Fibroblast of skin of scalp (primary cell): ENCODE measurements around the gene BRF1. TPM values are rescaled to one million over a fixed set of nuclear protein-coding genes. Genes with fewer than 3 reads are reported as not detected.
"Not testable (repeated sequence)": the region's sequence is repeated elsewhere in the genome, so short reads cannot be mapped to it uniquely, and the experiment has no call there.

Source experiments
- DNase-seq: peaks from one replicate; pipeline ENCODE4 v3.0.0-alpha.2; 2013
- polyA plus RNA-seq, 2 experiments: library from polyadenylated mRNA; unstranded; fragments of 120-200 nt; gene quantifications; one replicate each; pipeline ENCODE4 v1.2.1, GENCODE V29; 2013; ENCODE audit not compliant: insufficient read length in 2 of 2

The BRF1 gene, protein sequence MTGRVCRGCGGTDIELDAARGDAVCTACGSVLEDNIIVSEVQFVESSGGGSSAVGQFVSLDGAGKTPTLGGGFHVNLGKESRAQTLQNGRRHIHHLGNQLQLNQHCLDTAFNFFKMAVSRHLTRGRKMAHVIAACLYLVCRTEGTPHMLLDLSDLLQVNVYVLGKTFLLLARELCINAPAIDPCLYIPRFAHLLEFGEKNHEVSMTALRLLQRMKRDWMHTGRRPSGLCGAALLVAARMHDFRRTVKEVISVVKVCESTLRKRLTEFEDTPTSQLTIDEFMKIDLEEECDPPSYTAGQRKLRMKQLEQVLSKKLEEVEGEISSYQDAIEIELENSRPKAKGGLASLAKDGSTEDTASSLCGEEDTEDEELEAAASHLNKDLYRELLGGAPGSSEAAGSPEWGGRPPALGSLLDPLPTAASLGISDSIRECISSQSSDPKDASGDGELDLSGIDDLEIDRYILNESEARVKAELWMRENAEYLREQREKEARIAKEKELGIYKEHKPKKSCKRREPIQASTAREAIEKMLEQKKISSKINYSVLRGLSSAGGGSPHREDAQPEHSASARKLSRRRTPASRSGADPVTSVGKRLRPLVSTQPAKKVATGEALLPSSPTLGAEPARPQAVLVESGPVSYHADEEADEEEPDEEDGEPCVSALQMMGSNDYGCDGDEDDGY
- polyA plus RNA-seq (2013, experiment 1 of 2; ENCODE audit: insufficient read length) = 16.4 TPM
- 15.1 TPM for polyA plus RNA-seq (2013, experiment 2 of 2; ENCODE audit: insufficient read length)

DNA sequence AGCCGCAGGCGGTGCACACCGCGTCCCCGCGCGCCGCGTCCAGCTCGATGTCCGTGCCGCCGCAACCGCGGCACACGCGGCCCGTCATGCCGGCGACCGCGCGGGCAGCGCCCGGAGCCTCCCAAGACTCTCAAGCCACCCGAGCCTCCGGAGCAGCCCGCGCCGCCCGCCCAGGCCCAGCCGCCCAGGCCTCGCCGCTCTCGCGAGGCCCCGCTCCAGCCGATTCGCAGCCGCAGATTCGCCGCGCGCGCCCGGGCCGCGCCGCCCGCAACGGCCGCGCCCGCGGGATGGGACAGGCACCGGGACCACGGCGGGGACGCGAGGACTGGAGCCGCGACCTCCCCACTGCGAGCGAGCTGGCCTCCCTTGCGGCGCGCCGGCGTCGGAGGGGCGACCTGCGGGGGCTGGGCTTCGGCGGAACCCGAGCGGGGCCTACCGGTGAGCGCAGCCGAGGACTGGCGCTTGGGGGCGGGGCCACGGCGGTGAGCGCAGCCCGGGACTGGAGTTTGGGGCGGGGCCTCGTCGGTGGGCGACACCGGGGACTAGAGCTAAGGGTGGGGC is at the start of gene BRF1:
BRF1 (minus strand) TSS at position 460 of the 561 bp plus-strand sequence; CDS start at position 88, 372 bp downstream.
- DNase-seq = peak; percentile 93

DNA sequence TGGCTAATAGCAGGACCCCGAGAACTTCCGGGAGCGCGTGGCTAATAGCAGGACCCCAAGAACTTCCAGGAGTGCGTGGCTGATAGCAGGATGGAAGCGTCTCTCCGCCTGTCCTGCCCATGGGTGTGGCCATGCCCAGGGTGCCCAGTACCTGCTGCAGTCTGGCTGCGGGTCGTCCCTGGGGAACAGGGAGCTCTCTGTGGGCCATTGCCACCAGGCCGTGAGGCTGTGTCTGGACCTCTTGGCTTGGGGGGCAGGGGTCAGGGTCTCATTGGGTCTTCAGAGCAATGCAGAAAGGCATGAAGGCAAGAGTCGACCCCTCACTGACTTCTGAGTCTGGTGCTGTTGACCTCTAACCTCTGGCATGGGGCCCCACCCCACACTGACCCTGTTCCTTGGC is 49.2 kb upstream of the BRF1 start:
- no peak for DNase-seq

DNA sequence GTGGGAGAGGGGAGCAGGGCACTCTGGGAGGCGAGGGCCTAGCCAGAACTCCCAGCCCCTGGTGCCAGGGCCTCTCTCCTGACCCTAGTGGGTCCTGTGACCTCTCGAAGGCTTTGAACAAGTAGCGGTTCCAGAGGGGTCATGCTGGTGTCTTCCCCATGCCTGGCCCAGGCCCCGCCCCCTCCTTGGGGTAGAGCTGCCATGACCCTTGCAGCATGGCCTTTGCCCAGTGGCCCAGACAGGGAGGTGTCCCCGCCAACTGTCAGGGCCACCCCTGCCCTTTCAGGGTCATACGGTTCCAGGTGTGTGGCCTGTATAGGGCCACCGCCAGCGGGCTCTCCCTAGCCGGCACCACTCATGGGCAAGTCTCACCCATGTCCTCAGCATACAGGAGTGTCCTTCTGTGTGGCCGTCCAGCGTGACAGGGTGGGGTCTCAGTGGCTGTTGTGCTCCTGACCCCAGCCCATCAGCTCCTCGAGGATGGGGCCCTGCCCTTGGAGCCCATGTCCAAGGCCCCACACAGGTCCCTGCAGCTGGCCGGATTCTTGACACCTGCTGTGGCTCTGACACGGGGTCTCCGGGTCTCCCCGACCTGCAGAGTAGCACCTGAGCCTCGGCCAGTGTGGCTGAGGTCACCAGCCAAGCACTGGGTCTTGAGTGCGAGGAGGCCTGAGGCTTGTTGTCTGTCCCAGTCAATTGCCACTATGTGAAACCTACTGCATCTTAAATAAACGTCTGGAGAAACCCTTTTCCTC is 48.3 kb upstream of the BRF1 start:
- DNase-seq = no peak

DNA sequence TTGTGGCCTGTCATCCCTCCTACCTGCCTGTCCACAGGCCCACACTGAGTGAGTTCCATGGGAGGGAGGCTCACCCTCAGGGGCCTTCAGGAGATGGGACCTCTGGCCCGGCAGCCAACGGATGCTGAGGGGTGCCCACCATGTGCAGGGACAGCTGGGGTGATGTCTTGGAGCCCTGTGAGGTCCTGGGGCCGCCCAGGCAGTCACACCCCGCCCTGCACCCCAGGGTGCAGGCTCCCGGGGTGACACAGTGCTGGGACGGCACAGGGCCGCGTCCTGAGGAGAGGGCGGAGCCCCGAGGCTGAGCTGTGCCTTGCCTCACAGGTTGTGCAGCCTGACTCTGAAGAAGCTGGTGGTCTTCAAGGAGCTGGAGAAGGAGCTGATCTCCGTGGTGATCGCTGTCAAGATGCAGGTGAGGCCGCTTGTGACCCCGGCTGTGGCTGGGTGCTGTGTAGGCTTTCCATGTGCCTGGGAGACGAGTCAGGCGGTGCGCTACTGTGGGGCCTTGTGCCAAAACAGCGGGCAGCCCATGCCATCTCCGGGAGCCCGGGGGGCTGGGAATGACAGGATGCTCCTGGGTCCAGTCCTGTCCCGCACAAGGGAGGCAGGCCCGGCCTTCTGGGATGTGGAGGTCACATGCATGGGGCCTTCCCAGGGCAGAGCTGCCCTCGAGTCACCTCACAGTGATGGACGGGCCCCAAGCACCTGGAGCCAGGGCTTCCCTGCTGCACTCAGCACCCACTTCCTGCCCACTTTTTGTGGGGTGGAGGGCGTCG is 47.6 kb upstream of the BRF1 start:
- no peak for DNase-seq

DNA sequence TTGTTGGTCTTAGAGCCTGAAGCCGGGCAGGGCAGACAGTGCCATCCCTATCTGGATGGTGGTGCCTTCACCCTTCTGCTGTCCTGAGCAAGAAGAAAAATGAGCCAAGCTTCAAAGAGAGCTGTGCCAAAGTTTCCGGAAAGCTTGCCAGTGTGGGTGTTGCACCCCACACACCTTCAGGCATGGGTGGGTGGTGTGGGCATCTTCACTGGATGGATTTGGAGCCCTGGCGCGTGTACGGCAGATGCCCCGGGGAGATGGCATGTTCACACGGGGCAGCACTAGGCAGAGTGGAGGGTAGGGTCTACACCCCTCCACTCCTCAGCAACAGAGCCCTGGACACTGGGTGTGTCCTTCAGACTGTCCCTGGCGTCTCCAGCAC is 46.8 kb upstream of the BRF1 start:
- DNase-seq = no peak

DNA sequence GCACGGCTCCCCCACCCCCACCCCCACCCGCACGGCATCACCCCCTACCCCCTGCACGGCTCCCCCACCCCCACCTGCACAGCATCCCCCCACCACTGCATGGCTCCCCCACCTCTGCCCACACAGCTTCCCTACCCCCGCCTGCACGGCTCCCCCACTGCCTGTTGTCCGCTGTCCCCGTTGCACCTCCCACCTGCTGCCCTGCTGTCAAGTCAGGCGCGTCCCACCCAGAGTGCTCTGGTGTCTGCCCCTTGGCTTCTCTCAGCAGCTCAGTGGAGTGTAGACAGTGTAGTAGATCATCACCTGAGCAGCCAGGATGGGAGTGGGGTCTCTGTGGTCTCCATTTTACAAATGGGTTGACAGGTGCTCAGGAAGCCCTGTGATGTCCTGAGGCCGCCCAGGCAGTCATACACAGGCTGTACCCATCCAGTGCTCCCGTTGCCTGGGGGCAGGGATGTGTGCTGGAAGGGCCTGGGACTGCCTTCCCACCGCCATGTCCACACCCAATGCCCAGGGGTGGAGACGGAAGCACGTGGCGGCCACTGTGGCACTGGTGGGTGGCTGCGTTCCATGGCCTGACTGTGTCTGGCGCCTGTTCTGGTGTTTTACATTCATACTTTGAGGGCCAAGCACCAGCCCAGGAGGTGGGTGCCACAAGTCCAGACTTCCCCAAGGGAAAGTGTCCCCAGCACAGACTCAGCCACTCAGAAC is 46.2 kb upstream of the BRF1 start:
- no peak for DNase-seq

DNA sequence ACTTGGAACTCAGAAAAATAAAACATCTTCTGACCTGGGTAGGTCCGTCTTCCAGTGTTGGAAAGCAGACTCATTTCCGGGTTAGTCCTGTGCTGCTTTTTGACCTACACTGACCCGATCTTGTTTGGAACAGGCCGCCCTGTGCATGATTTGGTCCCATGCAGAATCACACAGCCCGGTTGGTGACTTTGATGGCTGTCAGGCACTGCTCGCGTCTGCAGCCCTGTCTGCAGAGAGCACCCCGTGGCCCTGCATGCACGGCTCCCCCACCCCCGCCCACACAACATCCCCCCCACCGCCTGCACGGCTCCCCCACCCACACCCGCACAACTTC is 45.4 kb upstream of the BRF1 start:
- no peak for DNase-seq

DNA sequence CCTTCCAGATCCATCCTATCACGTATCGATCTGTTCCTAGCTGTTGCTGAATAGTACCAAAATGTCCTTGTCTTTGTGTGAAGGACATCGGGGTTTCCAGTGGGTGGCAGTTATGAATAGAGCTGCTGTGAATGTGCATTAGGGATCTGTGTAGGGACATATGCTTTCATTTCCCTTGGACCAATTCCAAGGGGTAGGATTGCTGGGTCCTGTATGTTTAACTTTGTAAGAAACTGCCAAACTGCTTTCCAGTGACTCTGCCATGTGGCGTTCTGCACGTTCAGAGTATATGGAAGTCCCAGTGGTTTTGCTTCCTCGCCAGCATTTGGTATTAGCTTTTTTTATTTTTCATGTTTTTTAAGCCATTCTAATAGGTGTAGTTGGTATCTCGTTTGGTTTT is 42.4 kb upstream of the BRF1 start:
- peak; percentile 54 for DNase-seq

DNA sequence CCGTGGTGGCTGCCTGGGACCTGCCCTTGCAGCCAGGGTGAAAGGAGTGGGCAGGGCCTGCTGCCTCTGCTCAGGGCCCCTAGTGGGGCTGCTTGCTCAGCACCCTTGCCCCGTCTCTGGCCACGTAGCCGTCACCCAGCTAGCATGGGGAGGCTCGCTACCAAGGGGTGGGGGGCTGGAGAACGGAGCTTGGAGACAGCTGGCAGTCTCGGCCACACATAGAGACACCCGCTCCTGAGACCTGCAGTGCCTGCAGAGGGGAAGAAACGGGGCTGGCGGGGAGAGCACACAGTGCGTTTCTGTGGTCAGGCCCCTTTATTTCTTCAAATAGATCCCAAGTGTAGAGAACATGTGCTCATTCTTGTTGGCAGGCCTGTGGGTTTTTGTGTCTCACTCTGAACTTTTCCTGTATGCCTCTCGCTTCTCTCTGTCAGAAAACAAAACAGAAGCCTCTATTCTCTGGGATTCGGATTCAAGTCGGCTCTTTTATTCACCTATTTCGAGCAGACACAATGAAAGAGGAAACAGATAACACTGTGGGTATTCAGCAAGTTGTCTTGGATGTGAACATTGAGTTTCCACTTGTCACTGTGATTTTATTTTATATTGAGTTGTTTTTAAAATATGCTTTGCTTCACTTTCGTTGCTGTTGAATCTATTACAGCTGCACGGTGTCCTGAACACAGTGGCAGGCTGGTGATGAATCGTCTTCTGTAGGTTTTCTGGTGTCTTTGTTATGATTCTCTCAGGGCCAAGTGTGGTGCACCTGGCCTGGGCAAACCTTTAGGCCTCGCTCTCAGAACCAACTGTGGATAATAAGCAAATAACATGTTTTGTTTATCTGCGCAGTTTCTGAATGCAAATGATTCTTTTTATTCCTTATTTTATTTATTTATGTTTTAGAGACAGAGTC is 40.3 kb upstream of the BRF1 start:
- DNase-seq = no peak

DNA sequence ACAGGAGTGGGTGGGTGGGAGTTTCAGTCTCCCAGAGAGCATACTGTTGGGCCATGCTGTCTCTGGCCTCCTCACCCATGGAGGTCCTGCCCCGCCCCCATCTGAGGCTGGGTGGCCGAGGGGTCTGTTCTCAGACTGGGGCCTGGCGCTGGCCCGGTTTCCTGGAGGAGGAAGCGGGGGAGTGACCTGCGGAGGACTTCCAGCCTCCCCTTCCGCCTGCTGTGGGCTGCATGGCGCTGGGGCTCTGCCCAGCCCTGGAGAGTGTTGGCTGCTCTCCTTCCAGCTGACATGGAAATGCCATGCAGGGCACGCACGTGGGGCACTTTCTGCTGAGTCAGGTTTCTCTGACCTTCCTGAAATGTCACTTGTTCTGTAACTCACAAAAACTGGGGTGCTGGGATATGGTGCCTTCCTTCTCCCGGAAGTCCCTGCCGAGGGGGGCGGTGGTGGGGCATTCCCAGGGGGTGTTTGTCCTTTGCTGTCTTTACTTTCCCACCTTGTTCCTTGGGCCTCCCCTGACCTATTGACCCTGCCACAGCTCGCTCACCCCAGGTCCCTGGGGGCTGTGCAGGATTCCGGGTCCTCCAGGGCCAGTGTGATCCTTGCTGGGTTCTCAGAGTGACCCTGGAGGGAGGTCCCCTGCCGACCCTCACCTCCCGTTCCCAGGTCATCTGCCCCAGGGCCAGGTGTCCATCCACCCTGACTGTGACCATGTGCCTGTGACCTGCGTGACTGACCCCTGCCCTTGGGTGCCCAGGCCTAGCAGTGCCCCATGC is 37.4 kb upstream of the BRF1 start:
- DNase-seq = no peak

DNA sequence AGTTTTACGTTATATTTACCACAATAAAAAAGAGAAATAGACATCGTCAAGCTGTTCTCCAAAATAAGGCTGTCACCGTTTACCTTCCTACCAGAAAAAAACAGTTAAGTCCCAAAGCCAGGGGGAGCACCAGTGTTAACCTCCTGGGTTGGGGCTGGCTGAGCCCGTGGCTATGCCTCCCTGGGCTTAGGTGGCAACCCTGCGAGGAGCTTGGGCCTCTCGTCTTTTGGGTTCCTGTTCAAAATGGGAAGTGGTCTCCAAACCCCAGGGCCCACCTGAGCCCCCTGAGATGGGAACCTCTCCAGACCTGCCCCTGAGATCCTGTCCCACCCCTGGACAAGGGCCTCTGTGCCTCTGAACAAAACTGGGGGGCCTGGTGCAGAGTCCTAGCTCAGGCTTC is 36.6 kb upstream of the BRF1 start:
- no peak for DNase-seq

DNA sequence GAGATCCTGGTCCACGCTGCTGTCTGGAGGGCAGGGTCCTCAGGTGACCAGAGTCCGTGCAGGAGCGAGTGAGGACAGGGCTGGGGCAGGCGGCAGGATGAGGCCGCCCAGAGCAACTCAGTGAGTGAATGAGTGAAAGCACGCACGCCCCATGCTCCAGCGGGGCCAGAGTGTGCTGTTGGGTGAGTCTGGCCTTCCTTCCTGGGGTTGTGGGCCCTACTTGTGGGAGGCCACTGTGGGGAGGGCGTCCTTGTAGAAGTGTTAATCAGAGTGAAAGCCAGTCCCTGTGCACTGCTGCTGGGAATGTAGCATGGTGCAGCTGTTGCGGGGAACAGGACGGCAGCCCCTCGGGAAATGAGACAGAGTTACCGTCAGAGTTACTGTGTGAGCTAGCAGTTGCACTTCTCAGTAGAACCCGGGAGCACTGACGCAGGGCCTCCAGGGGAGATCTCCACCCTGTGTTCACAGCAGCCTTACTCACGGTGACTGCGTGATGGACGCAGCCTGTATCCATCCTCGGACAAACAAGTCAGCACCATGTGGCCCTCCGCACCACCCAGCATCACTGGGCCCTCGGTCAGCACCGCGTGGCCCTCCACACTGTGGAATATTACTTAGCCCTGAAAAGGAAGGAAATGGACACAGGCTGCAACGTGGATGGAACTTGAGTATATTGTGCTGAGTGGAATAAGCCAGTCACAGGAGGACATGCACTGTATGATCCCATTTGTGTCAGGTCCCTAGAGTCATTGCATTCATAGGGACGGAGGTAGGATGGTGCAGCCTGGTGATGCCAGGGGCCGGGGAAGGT is 35.9 kb upstream of the BRF1 start:
- DNase-seq = no peak

DNA sequence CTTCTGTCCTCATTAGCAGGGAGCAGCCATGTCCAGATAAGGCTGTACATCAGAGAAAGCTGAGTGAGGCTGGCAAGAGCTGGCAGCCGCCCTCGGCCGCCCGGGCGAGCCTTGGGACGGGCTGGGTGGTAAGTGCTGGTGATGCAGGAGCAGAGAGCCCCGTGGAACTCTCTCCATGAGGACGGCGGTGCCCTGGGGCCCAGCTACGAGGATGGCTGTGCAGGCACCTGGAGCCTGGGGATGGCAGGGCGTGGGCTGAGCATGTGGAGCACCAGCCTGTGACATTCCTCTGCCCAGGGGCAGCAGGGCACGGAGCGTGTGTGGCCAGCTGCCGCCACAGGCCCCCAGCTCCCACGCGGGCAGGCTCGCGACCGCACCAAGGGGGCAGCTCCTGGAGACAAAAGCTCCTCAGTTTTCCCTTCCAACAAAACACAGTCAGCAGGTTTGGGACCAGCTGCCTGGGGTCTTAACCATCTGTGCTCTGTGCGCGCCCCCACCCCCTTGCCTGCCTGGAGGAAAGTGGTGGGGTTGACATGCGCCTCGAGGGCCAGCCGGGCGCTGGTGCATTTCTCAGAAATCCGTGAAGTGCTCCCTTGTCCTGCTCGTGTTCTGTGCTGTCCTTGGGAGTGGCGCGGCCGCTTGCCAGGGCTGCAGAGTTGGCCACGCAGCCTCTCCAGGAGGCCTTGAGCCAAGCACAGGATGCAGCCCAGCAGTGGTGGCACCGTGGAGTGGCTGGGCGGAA is 35.1 kb upstream of the BRF1 start:
- no peak for DNase-seq

DNA sequence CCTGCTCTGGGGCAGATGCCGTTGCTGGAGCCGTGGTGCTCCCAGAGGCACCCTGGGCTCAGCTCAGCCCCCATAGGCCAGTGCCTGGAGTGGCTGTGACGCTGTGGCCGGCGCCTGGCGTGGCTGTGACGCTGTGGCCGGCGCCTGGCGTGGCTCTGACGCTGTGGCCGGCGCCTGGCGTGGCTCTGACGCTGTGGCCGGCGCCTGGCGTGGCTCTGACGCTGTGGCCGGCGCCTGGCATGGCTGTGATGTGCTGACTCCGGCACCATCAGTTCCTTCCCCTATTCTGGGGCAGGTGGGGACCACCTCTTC is 34.4 kb upstream of the BRF1 start:
- DNase-seq = not testable (repeated sequence)

DNA sequence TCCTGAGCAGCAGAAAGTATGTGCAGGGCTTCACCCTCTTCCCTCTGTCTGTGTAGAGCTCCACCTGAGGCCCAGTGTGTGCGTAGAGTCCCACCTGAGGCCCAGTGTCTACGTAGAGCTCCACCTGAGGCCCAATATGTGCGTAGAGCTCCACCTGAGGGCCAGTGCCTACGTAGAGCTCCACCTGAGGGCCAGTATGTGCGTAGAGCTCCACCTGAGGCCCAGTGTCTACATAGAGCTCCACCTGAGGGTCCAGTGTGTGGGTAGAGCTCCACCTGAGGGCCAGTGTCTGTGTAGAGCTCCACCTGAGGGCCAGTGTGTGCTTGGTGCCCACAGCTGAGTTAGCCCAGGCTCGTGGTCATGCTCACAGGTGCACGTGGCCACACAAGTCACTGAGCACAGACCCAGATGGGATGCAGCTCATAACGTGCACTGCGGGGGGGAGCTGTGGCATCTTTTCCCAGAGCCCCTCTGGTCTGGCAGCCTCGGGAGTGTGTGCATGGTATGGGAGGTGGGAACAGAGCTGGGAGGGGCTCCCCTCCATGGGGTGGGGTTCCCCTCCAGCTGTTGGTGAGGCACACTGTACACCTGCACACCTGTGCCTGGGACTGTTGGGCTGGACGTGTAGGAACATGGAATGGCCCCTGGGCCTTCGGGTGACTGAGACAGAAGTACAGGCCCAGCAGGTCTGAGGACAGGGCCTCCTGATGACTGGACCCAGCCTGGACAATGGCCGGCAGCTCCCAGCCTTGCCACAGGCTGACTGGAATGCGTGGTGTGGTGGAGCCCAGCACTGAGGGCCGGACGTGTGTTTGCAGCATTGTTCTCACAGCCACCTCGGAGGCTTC is 33.8 kb upstream of the BRF1 start:
- no peak for DNase-seq

DNA sequence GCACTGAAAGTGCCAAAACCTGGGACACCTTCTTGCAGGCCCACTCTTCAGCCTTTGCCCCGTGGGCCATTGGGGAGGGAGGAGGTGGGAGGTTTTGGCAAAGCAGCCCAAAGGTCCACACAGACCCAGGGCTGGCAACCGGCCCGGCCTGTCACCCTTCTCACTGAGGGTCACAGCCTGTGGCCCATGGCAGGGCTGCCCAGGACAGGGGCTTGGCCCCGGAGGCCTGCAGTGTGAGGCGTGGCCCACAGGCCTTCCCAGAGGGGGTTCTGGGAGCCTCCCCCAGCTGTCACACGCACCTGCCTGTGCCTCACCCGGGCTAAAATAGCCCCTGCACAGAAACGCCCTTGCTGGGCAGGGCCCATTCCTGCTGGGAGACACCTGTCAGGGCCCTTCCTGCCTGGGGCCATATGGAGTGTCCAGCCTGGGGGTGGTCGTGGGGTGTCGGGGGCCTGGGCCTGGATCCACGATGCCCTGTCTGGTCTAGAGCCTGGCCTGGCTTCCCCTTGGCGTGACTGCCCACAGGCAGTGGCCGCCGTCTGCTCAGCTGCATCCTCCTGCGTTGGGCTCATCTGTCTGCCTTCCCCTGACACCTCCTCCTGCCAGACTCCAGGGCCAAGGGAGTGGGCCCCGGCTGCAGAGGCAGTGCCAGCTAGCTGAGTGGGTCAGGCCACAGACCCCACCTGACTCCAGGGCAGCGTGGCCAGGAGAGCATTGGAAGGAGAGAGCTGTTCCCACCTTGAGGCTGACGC is 33.0 kb upstream of the BRF1 start:
- no peak for DNase-seq
